Measurements from ENCODE around the gene BAIAP2.

BAIAP2 gene

GRCh38 chr17:81132197-81132540 lies 97.2 kb downstream of the BAIAP2 start:
- Histone ChIP-seq H4K20me1 (ENCODE audit: insufficient read depth, low read length) (no peaks in the 10 kb centered on the region), H3K36me3 (replicated peaks; ENCODE audit: insufficient read depth, low read length) (no peaks in the 10 kb centered on the region), H3K4me3 (ENCODE audit: low read length) (no peak overlapping the region), H3K27me3 (replicated peaks; ENCODE audit: insufficient read depth, low read length) (peaks cover 93% of the 10 kb centered on the region), H3K27ac (ENCODE audit: low read length) (no peak overlapping the region), H3K9me3 (replicated peaks; ENCODE audit: insufficient read depth, low read length) (no peaks in the 10 kb centered on the region), H3F3A (ENCODE audit: insufficient read depth, low read length) (no peaks in the 10 kb centered on the region), H2AFZ (ENCODE audit: low read length) (no peak overlapping the region), H3K4me1 (ENCODE audit: low read length) (no peaks in the 10 kb centered on the region), H3K9me2 (replicated peaks; ENCODE audit: insufficient read depth, low read length) (no peaks in the 10 kb centered on the region), H3K79me2 (ENCODE audit: low read length) (no peaks in the 10 kb centered on the region), H3K4me2 (ENCODE audit: low read depth, low read length) (no peak overlapping the region), H3K9ac (ENCODE audit: low read length) (no peak overlapping the region)
- TF ChIP-seq EZH2 (optimal IDR thresholded peaks at IDR 0.05; ENCODE audit: low read depth, low read length) (no peak), CTCF (IDR thresholded peaks at IDR 0.05; ENCODE audit: low read length) (no peak), EZH2phosphoT487 (IDR thresholded peaks at IDR 0.05; ENCODE audit: low read length) (no peak)
- DNase-seq = no peak

- Histone ChIP-seq H3K9me3 (replicated peaks; ENCODE audit: insufficient read depth, low read length) (no peaks in the 10 kb centered on the region), H3K9me2 (replicated peaks; ENCODE audit: insufficient read depth, low read length) (no peaks in the 10 kb centered on the region), H3K79me2 (ENCODE audit: low read length) (no peaks in the 10 kb centered on the region), H2AFZ (ENCODE audit: low read length) (no peak overlapping the region), H3K4me3 (ENCODE audit: low read length) (no peak overlapping the region), H3K36me3 (replicated peaks; ENCODE audit: insufficient read depth, low read length) (no peaks in the 10 kb centered on the region), H3K4me1 (ENCODE audit: low read length) (no peaks in the 10 kb centered on the region), H4K20me1 (ENCODE audit: insufficient read depth, low read length) (no peaks in the 10 kb centered on the region), H3F3A (ENCODE audit: insufficient read depth, low read length) (no peaks in the 10 kb centered on the region), H3K27ac (ENCODE audit: low read length) (no peak overlapping the region), H3K27me3 (replicated peaks; ENCODE audit: insufficient read depth, low read length) (peaks cover 85% of the 10 kb centered on the region), H3K9ac (ENCODE audit: low read length) (no peak overlapping the region), H3K4me2 (ENCODE audit: low read depth, low read length) (no peak overlapping the region)
- TF ChIP-seq CTCF (IDR thresholded peaks at IDR 0.05; ENCODE audit: low read length) (no peak), EZH2 (optimal IDR thresholded peaks at IDR 0.05; ENCODE audit: low read depth, low read length) (no peak), EZH2phosphoT487 (IDR thresholded peaks at IDR 0.05; ENCODE audit: low read length) (no peak)
- no peak for DNase-seq
These were observed 98.1 kb downstream of the BAIAP2 start for GRCh38 chr17:81132770-81133723.

GRCh38 chr17:81134064-81134781 lies 99.3 kb downstream of the BAIAP2 start:
- TF ChIP-seq CTCF (IDR thresholded peaks at IDR 0.05; ENCODE audit: low read length) = no peak
- TF ChIP-seq EZH2phosphoT487 (IDR thresholded peaks at IDR 0.05; ENCODE audit: low read length) = no peak
- TF ChIP-seq EZH2 (optimal IDR thresholded peaks at IDR 0.05; ENCODE audit: low read depth, low read length) = no peak
- Histone ChIP-seq H3K9ac (ENCODE audit: low read length) (no peak overlapping the region), H2AFZ (ENCODE audit: low read length) (no peak overlapping the region), H4K20me1 (ENCODE audit: insufficient read depth, low read length) (no peaks in the 10 kb centered on the region), H3K27ac (ENCODE audit: low read length) (no peak overlapping the region), H3K4me3 (ENCODE audit: low read length) (no peak overlapping the region), H3K9me3 (replicated peaks; ENCODE audit: insufficient read depth, low read length) (no peaks in the 10 kb centered on the region), H3K4me1 (ENCODE audit: low read length) (no peaks in the 10 kb centered on the region), H3F3A (ENCODE audit: insufficient read depth, low read length) (no peaks in the 10 kb centered on the region), H3K79me2 (ENCODE audit: low read length) (no peaks in the 10 kb centered on the region), H3K9me2 (replicated peaks; ENCODE audit: insufficient read depth, low read length) (no peaks in the 10 kb centered on the region), H3K27me3 (replicated peaks; ENCODE audit: insufficient read depth, low read length) (peaks cover 76% of the 10 kb centered on the region), H3K4me2 (ENCODE audit: low read depth, low read length) (no peak overlapping the region), H3K36me3 (replicated peaks; ENCODE audit: insufficient read depth, low read length) (no peaks in the 10 kb centered on the region)
- no peak for DNase-seq
